GM12865 (cell line): ENCODE results near the gene RUSF1.

Source experiments
- DNase-seq: peaks from one replicate; pipeline ENCODE4 v3.0.0; 2010; ENCODE audit warnings: low read depth
- H3K4me3 ChIP-seq: 2 replicates; pipeline ENCODE4 v1.5.1; 2011; ENCODE audit warnings: mild to moderate bottlenecking, low read depth, low read length, control low read depth
- CTCF ChIP-seq: IDR thresholded peaks from 2 replicates; pipeline ENCODE4 v1.5.1; 2011; ENCODE audit warnings: low read length, control low read depth, low read depth, inconsistent platforms; ENCODE audit not compliant: insufficient read depth; ENCODE audit errors: missing control alignments

Gene RUSF1

GRCh38 chr16:31479751-31480150 is 28.4 kb downstream of the RUSF1 start:
- TF ChIP-seq CTCF = no peak
- DNase-seq = no peak
- no peak overlapping the region for H3K4me3 ChIP-seq

DNA sequence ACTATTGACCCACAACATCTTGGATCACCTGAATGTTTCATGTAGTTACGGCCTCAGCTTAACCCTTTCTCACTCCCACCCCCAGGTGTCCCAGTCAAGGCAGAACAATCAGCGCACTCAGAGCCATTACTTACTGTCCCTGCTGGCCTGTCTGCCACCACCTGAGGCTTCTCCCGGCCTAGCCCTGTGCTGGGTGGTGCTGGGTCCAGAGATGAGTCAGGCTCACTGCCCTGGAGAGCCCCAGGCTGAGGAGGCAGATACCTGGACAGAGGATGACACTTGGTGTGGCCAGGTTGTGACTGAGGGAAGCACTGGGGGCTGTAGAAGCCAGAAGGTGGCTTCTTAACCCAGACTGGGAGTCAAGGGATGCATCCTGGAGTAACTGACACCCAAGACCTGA is 29.2 kb downstream of the RUSF1 start:
- TF ChIP-seq CTCF = no peak
- H3K4me3 ChIP-seq = no peak overlapping the region
- no peak for DNase-seq

GRCh38 chr16:31477220-31478216 is 30.7 kb downstream of the RUSF1 start:
- no peak for DNase-seq
- peak overlapping the region; percentile 44 for H3K4me3 ChIP-seq

DNA sequence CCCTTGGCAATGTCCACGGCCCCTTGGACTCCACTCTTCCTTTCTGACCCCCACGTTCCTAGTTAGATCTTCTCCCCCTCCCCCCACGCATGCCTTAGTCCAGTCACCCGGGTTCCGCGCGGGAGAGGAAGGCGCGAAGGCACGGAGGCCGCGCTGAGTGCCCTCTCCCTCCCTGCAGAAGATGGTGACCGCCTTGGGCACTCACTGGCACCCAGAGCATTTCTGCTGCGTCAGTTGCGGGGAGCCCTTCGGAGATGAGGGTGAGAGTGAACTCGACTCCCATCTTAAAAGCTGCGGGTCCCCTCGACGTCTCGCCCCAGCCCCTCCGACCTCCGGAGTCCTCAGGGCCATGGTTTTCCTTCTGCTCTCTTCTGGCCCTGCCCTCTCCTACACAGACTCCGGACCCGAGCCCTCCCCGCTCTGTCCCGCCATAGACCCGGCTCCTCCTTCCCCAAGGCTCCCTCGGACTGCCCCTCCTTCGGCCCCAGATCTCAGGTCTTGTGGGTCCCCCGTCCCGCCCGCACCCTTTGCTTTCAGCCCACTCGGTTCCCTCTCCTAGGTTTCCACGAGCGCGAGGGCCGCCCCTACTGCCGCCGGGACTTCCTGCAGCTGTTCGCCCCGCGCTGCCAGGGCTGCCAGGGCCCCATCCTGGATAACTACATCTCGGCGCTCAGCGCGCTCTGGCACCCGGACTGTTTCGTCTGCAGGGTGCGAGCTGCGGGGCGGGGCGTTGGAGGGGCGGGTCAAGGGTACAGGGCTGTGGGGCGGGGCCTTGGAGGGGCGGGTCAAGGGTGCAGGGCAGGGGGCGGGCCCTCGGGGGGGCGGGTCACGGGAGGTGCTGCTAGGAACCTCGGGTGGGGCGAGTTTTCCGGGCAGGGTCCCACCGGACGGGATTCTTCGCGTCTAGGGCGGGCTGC is 31.6 kb downstream of the RUSF1 start:
- peak overlapping the region; percentile 44 for H3K4me3 ChIP-seq
- TF ChIP-seq CTCF = no peak
- DNase-seq = peak; percentile 75

More at GRCh38 chr16:31477220-31478216, 30.7 kb downstream of the RUSF1 start:
- TF ChIP-seq CTCF = no peak

- no peak for TF ChIP-seq CTCF
- H3K4me3 ChIP-seq = no peak overlapping the region
- DNase-seq = no peak
These were observed 32.3 kb downstream of the RUSF1 start for GRCh38 chr16:31475946-31476302.

DNA sequence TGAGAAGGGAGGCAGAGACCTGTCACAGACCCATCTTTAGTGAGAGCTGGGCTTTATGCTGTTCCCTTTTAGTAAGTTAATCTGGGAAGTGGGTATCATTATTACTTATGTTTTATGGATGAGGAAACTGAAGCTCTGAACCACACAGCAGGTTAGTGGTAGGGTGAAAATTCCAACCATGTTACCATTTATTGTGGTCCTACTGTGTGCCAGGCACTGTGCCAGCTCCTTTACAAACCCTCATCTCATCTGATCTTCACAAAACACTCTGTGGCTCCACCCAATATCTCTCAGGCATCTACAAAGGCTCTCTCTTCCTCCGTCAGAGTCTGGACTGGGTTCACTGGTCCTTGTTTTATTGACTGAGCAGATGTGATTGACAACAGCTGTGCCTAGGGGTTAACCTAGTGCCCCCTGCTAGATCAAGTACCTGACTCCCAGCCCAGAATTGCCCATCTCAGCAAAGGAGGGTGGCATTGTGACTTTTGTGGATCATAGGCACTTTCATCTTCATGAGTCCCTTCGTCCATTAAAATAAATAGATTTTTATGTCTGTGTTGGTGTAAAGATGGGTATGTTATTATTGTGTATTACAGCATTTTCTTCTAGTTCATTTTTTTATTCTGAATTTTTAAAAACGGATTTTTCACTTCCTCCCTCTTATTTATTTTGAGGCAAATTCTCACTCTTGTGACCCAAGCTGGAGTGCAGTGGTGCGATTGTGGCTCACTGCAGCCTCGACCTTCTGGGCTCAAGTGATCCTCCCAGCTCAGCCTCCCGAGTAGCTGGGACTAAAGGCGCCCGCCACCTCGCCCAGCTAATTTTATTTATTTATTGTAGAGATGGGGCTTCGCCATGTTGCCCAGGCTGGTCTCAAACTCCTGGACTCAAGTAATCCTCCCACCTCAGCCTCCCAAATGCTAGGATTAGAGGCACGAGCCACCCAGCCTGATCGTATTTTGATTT is 33.1 kb downstream of the RUSF1 start:
- TF ChIP-seq CTCF = no peak
- no peak overlapping the region for H3K4me3 ChIP-seq
- no peak for DNase-seq
